Spleen (tissue), 11 donors: ENCODE results near the gene MYO6. TPM values are rescaled to one million over a fixed set of nuclear protein-coding genes. Genes with fewer than 3 reads are reported as not detected.
A peak's percentile ranks its signal among the peaks of the same experiment; 100 is the strongest.

ENCODE experiments used
- DNase-seq: peaks from one replicate; pipeline ENCODE4 v3.0.0-alpha.2; 2020
- H3K27ac ChIP-seq, 8 donors: fragments of 200-600 bp; sonication (generic) in 7 of 8; 1 replicate in 4 of 8; 2 replicates in 4 of 8; pipeline versions ENCODE4 v1.5.0 to v1.8.0; 2016 to 2021; ENCODE audit warnings: inconsistent platforms in 4 of 8, mild to moderate bottlenecking in 4 of 8, moderate library complexity in 1 of 8
- H3K27me3 ChIP-seq, 7 donors: fragments of 200-600 bp; sonication (generic) in 6 of 7; replicated peaks in 1 of 7; 1 replicate in 4 of 7; 2 replicates in 3 of 7; pipeline versions ENCODE4 v1.5.0 to v1.8.0; 2016 to 2021; ENCODE audit warnings: inconsistent platforms in 3 of 7, mild to moderate bottlenecking in 1 of 7
- H3K36me3 ChIP-seq, 6 donors: fragments of 200-600 bp; sonication (generic) in 5 of 6; 1 replicate in 4 of 6; 2 replicates in 2 of 6; pipeline versions ENCODE4 v1.5.0 to v1.8.0; 2016 to 2021; ENCODE audit warnings: inconsistent platforms in 2 of 6
- H3K4me1 ChIP-seq, 6 donors: fragments of 200-600 bp; sonication (generic) in 5 of 6; 1 replicate in 3 of 6; 2 replicates in 3 of 6; pipeline versions ENCODE4 v1.5.0 to v1.8.0; 2016 to 2021; ENCODE audit warnings: inconsistent platforms in 3 of 6
- H3K4me3 ChIP-seq, 8 donors: fragments of 200-600 bp; sonication (generic) in 7 of 8; 1 replicate in 4 of 8; 2 replicates in 4 of 8; pipeline versions ENCODE4 v1.5.0 to v1.8.0; 2016 to 2021; ENCODE audit warnings: inconsistent platforms in 4 of 8, mild to moderate bottlenecking in 4 of 8, moderate library complexity in 2 of 8
- H3K9me3 ChIP-seq, 8 donors: fragments of 200-600 bp; sonication (generic) in 7 of 8; 1 replicate in 4 of 8; 2 replicates in 4 of 8; pipeline versions ENCODE4 v1.5.0 to v1.8.0; 2016 to 2021; ENCODE audit warnings: inconsistent platforms in 4 of 8
- POLR2A ChIP-seq, 3 donors: fragments of 450-650 bp; IDR thresholded peaks; one replicate each; pipeline ENCODE4 v1.5.1; 2017; ENCODE audit warnings: antibody characterized with exemption in 3 of 3, mild to moderate bottlenecking in 1 of 3
- POLR2AphosphoS5 ChIP-seq, 3 donors: sonication (generic); formaldehyde crosslinking; IDR thresholded peaks; one replicate each; pipeline ENCODE4 v1.5.1; 2017; ENCODE audit warnings: antibody characterized with exemption in 3 of 3
- WGBS, 5 donors: extraction: QIAGEN DNeasy Blood & Tissue Kit in 3 of 5; methylation state at CpG; one replicate each; pipeline versions ENCODE4 v1.1.5 to v1.1.7; 2013 to 2018; 5-methylcytosine and 5-hydroxymethylcytosine counted together
- intact Hi-C: fragments of 100-400 bp; cut with DNase I; formaldehyde crosslinking; loops from one replicate; pipeline ENCODE4 v1.15.0; 2023; ENCODE audit warnings: low total_unique reads
- polyA plus RNA-seq, 3 donors: library from polyadenylated mRNA; stranded (reverse); fragments of 200-250 nt; gene quantifications; one replicate each; pipeline ENCODE4 v1.2.1, GENCODE V29; 2013
- total RNA-seq, 7 donors: library from RNA; depleted of rRNA in 3 of 7; stranded (reverse); fragments of >200 nt in 3 of 7; fragmentation: NEBNext Ultra II Directional in 4 of 7; extraction: Animal tissue kit (Norgen Biotek cat#: 25700) in 4 of 7; gene quantifications; one replicate each; pipeline versions ENCODE4 v1.1.0 to v1.2.1, GENCODE V29; 2016 to 2021
- TF ChIP-seq, protein P1 (sequence below), 11 experiments: fragments of 200-600 bp in 7 of 11; fragments of 450-650 bp in 4 of 11; sonication (generic) in 4 of 11; IDR thresholded peaks in 8 of 11; conservative IDR thresholded peaks in 3 of 11; 1 replicate in 7 of 11; 2 replicates in 4 of 11; pipeline versions ENCODE4 v1.4.0 to v1.8.0; 2016 to 2021; ENCODE audit warnings: antibody characterized with exemption in 11 of 11, inconsistent platforms in 4 of 11, mild to moderate bottlenecking in 1 of 11
- donor health status: healthy with polysubstance abuse.
- donor health status: DM: no; HTN: no; CAD: no; lungs with moderate emphysema.
- donor health status: DM: no; HTN: no; CAD: no.
- donor health status: Bipolar disorder and iron deficiency.
- donor health status: healthy.
- donor health status: DM: no; HTN: no; CAD: no.
- donor health status: DM: yes; HTN: yes; CAD: no.

The MYO6 gene
- total and polyA plus RNA-seq, 10 donors: 4.2 to 29.1 (median 18.2) TPM

- no peaks in the 10 kb centered on the region for H3K27me3 ChIP-seq
- no peaks in the 10 kb centered on the region for H3K36me3 ChIP-seq
- no peaks in the 10 kb centered on the region for H3K4me1 ChIP-seq
- no peak overlapping the region for H3K27ac ChIP-seq
- WGBS, 5 donors: 84 to 86% (median 85%) methylated on average over 5 of the region's 5 CpGs
- H3K9me3 ChIP-seq: no peaks in the 10 kb centered on the region
- DNase-seq: no peak
- intact Hi-C loops: no loop called here
- TF ChIP-seq, protein P1, sequence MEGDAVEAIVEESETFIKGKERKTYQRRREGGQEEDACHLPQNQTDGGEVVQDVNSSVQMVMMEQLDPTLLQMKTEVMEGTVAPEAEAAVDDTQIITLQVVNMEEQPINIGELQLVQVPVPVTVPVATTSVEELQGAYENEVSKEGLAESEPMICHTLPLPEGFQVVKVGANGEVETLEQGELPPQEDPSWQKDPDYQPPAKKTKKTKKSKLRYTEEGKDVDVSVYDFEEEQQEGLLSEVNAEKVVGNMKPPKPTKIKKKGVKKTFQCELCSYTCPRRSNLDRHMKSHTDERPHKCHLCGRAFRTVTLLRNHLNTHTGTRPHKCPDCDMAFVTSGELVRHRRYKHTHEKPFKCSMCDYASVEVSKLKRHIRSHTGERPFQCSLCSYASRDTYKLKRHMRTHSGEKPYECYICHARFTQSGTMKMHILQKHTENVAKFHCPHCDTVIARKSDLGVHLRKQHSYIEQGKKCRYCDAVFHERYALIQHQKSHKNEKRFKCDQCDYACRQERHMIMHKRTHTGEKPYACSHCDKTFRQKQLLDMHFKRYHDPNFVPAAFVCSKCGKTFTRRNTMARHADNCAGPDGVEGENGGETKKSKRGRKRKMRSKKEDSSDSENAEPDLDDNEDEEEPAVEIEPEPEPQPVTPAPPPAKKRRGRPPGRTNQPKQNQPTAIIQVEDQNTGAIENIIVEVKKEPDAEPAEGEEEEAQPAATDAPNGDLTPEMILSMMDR (IDR thresholded peaks at IDR 0.05 in 8 of 11, conservative IDR thresholded peaks at IDR 0.05 in 3 of 11): no peak
- TF ChIP-seq POLR2AphosphoS5 (IDR thresholded peaks at IDR 0.05): no peak
- TF ChIP-seq POLR2A (IDR thresholded peaks at IDR 0.05): no peak
- H3K4me3 ChIP-seq: no peak overlapping the region
Measured at GRCh38 chr6:75926293-75927168, 177.5 kb downstream of the MYO6 start.

DNA sequence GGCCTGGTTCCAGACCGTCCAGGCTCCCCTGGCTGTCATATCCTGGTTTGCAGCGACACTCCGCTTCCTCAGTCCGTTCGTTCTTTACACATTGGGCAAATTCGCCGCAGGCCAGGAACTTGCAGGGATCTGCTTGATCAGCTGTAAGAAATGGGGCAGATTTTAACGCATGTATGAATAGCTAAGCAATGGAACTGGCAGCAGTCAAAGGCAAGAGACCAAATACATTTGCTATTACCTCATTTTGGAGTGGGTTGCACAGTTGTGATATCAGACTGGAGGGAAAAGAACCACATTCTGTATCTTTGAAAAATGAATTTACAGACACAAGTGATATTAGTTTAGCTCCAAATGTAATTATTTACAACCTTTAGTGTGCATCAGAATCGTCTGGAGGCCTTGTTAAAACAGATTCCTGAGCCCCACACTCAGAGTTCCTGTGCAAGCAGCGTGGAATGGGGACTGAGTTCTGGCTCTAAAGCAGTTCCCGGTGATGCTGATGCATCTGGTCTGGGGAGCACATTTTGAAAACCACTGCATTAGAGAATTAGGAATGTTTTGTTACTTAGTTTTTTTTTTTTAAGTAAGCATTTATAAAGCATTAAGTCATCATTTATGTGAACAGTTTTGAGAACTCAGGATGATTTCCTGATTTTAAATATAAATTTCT lies 182.1 kb downstream of the MYO6 start:
- H3K4me1 ChIP-seq: peaks cover 0 to 13% (median 9%) of the 10 kb centered on the region in 6 donors
- no peaks in the 10 kb centered on the region for H3K9me3 ChIP-seq
- H3K27ac ChIP-seq: no peak overlapping the region
- H3K4me3 ChIP-seq: no peak overlapping the region
- no peak for DNase-seq
- intact Hi-C loops: no loop called here
- H3K36me3 ChIP-seq: no peaks in the 10 kb centered on the region
- WGBS, 5 donors: 79 to 88% (median 85%) methylated on average over 11 of the region's 11 CpGs
- peaks cover 0 to 19% (median 6%) of the 10 kb centered on the region in 7 donors for H3K27me3 ChIP-seq
- TF ChIP-seq POLR2AphosphoS5 (IDR thresholded peaks at IDR 0.05) (no peak), POLR2A (IDR thresholded peaks at IDR 0.05) (no peak)
- TF ChIP-seq, protein P1 (IDR thresholded peaks at IDR 0.05 in 8 of 11, conservative IDR thresholded peaks at IDR 0.05 in 3 of 11): no peak

- DNase-seq: no peak
- Histone ChIP-seq H3K27me3 (peaks cover 0 to 26% (median 6%) of the 10 kb centered on the region in 7 donors), H3K4me3 (no peak overlapping the region), H3K36me3 (no peaks in the 10 kb centered on the region), H3K9me3 (no peaks in the 10 kb centered on the region), H3K4me1 (peaks cover 0 to 13% (median 9%) of the 10 kb centered on the region in 6 donors), H3K27ac (no peak overlapping the region)
- intact Hi-C loops: no loop called here
- WGBS, 5 donors: 45 to 64% (median 53%) methylated on average over 5 of the region's 5 CpGs
- TF ChIP-seq POLR2A (IDR thresholded peaks at IDR 0.05): no peak
- TF ChIP-seq, protein P1 (IDR thresholded peaks at IDR 0.05 in 8 of 11, conservative IDR thresholded peaks at IDR 0.05 in 3 of 11): peak in 6 of 11 experiments; percentile 6 to 28 (median 23)
- no peak for TF ChIP-seq POLR2AphosphoS5 (IDR thresholded peaks at IDR 0.05)
Measured at GRCh38 chr6:75932067-75932466, 183.0 kb downstream of the MYO6 start.
